GM21717 (cell line): Measurements from ENCODE around the gene TMEM132D.

Experiments used
- ATAC-seq: cut with Tn5 transposase; IDR thresholded peaks from one replicate; pipeline ENCODE4 v1.9.1; 2021; ENCODE audit warnings: mild to moderate bottlenecking, moderate library complexity; ENCODE audit not compliant: unreplicated experiment

Gene TMEM132D

GRCh38 chr12:129873833-129874208 lies 30.0 kb downstream of the TMEM132D start:
- no peak for ATAC-seq

DNA sequence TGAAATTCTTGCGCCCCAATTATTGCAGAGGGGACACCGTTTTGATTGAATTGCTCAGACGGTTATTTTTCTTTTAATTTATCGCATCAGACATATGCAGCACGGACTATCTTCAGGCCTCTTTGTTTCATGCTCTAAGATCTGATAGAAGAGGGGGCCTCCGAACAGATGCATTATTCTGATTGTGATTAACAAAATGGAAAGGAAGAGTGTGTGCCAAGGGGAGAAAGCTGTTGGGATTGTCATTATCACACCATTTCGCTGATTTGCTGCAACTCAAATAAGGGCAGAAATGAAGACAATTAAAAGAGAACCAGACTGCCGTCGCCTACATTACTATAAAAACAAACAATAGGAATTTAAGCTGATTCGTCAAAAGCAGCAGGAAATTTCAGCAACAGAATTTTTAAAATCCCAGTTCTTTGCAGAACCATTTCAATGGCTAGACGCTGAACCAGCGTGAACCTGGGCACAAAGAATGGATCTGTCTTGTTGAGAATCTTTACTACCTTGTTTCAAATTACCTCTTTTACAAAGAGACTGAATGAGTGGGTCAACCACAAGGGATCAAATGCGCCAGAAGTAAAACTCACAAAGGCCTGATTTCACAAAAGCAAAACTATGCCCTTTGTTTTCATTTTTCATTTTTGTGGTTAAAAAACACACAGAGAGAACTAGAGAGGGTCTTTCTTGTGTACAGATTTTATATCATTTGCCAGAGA lies 30.6 kb downstream of the TMEM132D start:
- no peak for ATAC-seq

- ATAC-seq, result no peak
These were observed 31.5 kb downstream of the TMEM132D start for GRCh38 chr12:129871991-129872972.

DNA sequence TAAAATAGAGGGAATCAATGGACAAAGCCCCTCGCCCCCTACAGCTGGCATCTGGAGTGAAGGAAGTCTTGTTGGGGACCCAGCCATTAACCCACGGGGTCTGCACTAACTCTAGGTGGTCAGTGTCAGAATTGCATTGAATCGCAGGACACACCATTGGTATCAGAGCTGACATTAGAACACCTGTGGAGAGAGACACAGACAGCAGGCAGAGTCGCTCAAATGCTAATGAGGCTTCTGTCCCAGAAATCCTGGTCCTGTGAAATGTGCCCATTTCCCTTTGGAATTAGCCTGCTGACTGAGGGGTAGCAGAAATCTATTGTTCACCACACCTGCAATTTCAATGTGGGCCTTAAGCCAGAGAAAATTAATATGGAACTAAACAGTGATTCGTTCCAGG lies 33.0 kb downstream of the TMEM132D start:
- ATAC-seq, result no peak

DNA sequence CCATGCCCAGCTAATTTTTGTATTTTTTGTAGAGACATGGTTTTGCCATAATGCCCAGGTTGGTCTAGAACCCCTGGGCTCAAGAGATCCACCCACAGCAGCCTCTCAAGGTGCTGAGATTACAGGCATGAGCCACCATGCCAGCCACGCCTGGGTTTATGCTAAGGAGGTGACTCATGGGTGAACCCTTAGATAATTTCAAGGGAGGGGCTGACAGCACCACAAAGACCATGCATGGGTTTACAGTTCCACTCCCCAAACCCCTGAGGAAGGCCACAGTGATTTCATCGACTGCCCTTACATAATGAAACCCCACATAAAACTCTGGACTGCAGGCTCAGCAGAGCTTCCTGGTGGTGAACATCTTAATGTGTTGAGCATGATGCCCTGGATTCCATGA lies 33.7 kb downstream of the TMEM132D start:
- ATAC-seq, result no peak

DNA sequence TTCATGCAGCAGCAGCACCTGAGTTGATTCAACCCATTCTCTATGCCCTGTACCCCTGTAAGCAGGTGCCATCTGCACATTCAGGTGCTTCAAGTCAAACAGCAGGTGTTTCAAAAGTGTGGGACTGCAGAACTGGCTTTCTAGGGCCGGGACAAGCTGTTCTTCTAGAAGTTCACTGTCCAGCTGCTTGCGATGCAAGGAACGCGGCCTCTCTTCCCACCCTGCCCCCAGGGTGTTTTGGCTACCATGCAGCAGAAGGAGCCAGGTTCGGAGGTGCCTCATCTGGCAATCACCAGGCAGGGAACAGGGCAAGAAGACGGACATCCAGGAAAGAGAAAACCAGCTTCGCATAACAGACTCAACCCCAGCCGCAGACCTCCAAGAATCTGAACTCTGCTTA lies 35.2 kb downstream of the TMEM132D start:
- no peak for ATAC-seq

DNA sequence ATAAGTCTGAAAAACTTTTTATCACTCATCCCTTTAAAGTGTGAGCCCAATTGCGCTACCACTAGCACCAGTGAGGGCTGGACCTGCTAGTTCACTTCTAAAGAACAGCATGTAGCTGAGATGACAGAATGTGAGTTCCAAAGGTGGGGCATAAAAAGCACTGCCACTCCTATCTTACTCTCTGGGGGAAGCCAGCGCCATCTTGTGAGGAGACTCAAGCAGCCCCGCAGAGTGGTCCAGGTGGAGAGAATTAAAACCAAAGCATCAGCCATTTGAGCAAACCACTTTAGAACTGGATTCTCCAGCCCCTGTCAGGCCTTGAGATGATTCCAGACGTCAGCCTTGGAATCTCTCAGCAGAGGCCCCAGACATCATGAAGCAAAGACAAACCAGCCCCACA lies 39.9 kb downstream of the TMEM132D start:
- ATAC-seq, result no peak

DNA sequence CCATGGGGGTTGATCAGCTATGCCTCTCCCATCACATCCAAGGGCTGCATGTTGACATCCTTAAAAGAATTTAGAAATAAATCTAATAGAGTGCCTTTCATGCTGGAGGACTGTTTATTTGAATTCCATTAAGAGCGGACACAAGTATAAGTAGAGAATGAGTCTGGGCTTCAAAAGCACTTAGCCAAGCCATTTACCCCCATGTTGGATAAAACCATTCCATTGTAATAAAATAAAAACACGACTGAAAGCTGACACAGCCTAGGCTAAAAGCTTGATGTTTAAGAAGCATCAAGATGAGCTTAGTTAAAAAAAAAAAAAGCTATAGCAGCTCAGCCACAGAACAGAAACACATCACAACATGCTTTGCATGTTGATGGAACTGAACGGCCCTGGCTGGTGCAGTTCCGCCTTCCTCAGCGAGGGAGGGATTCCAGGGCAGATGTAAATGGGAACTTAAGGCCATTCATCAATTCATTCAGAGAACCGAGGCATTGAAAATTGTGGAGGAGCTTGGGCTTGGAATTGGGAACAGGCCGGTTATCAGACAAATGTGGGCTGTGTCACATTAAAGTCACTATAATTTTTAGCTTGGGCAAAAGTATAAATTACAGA lies 41.2 kb downstream of the TMEM132D start:
- ATAC-seq, result no peak

DNA sequence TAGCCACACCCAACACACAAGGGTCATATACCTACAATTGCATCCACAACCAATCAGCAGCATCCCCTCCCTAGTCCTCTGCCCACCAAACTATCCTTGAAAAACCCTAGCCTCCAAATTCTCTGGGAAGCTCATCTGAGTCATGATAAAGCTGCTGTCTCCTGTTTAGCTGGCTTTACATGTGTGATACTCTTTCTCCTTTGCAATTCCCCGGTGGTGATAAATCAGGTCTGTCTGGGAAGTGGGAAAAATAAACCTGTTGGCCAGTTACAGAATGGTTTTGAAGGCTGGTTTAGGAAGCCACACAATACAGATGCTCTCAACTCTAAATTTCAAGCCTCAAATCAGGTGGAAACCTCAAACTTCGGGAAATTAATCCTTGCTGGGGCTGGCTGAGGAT lies 41.9 kb downstream of the TMEM132D start:
- ATAC-seq, result no peak

GRCh38 chr12:129854591-129854990 lies 49.2 kb downstream of the TMEM132D start:
- no peak for ATAC-seq

- ATAC-seq, result no peak
These were observed 52.5 kb downstream of the TMEM132D start for GRCh38 chr12:129851296-129851695.

DNA sequence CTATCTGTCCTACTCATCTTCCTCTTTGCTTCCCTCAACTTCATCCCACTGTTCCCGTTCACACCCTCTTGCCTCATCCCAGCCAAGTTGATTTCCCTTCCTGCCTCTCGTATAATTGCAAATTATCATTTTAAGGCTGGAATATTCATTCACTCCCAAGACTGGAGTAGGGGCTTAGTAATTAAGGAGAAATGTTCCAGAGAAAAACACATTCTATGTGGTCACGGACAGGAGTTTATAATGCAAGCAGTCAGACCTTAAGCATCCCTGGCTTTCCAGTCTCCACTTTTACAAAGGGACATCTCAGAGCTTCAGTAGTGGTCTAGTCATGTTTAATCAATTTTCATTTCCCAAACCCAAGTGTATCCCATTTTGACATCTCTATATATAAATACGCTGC lies 54.9 kb downstream of the TMEM132D start:
- ATAC-seq, result no peak

GRCh38 chr12:129847063-129847462 lies 56.8 kb downstream of the TMEM132D start:
- no peak for ATAC-seq

GRCh38 chr12:129844662-129845220 lies 59.1 kb downstream of the TMEM132D start:
- no peak for ATAC-seq

DNA sequence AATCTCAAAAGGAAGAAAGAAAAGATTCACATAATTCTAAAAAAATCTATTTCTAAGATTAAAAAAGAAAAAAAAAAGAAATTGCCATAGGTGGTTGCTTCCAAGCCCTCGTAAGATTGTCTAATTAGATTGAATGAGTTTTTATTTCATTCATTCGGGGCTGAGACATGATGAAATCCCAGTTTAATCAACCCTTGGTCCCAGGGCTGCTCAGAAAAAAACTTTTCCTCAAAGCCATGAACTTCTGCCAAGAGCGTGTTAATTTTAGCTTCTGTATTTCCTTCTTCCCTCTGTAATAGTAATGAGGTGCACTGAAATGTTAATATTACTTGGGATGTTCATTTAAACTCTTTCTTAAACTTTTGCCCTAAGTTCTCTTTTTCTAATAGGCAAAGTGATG lies 62.6 kb downstream of the TMEM132D start:
- ATAC-seq, result no peak

GRCh38 chr12:129840145-129840884 lies 63.5 kb downstream of the TMEM132D start:
- ATAC-seq, result no peak

DNA sequence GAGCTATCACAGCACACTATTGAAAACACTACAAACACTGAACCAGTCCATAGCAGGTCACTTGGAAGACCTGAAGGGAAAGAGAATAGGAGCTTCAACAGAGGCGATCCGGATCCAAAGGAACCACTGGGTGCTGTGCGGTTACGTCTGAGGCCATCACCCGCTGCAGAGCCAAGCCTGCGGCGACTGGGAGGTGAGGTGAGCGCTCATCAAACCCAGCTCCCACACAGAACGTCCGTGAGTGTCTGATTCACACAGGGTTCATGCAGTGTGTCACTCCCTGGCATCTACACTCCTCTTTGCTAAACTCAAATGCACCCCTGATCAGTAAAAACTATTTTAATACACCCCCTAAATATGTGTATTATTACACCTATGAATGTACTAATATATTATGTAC lies 64.1 kb downstream of the TMEM132D start:
- ATAC-seq, result no peak

GRCh38 chr12:129831294-129831693 lies 72.5 kb downstream of the TMEM132D start:
- ATAC-seq, result no peak

GRCh38 chr12:129830796-129831195 lies 73.0 kb downstream of the TMEM132D start:
- ATAC-seq, result no peak

GRCh38 chr12:129827866-129828384 lies 75.9 kb downstream of the TMEM132D start:
- ATAC-seq, result no peak
